Measurements from ENCODE around the gene MLF1. TPM values are rescaled to one million over a fixed set of nuclear protein-coding genes. Genes with fewer than 3 reads are reported as not detected.

The MLF1 gene
- total RNA-seq, 1 donor: 14.9 TPM

GRCh38 chr3:158625881-158626280 lies 54.9 kb downstream of the MLF1 start:
- TF ChIP-seq CTCF (IDR thresholded peaks at IDR 0.05; ENCODE audit: insufficient read depth, low read length): no peak
- no peak for DNase-seq (ENCODE audit: low read depth)
- no peak overlapping the region for H3K4me3 ChIP-seq (ENCODE audit: low read depth, low read length)

- no peak for TF ChIP-seq CTCF (IDR thresholded peaks at IDR 0.05; ENCODE audit: insufficient read depth, low read length)
- no peak overlapping the region for H3K4me3 ChIP-seq (ENCODE audit: low read depth, low read length)
- no peak for DNase-seq (ENCODE audit: low read depth)
Measured at GRCh38 chr3:158631981-158632380, 61.0 kb downstream of the MLF1 start.

GRCh38 chr3:158640646-158641045 lies 69.7 kb downstream of the MLF1 start:
- DNase-seq (ENCODE audit: low read depth): no peak
- no peak for TF ChIP-seq CTCF (IDR thresholded peaks at IDR 0.05; ENCODE audit: insufficient read depth, low read length)

GRCh38 chr3:158642005-158642404 lies 71.0 kb downstream of the MLF1 start:
- no peak overlapping the region for H3K4me3 ChIP-seq (ENCODE audit: low read depth, low read length)
- DNase-seq (ENCODE audit: low read depth): no peak

More at GRCh38 chr3:158640646-158641045, 69.7 kb downstream of the MLF1 start:
- H3K4me3 ChIP-seq (ENCODE audit: low read depth, low read length): no peak overlapping the region

GRCh38 chr3:158642474-158643210 lies 71.6 kb downstream of the MLF1 start:
- TF ChIP-seq CTCF (IDR thresholded peaks at IDR 0.05; ENCODE audit: insufficient read depth, low read length): no peak
- no peak for DNase-seq (ENCODE audit: low read depth)
- H3K4me3 ChIP-seq (ENCODE audit: low read depth, low read length): no peak overlapping the region

More at GRCh38 chr3:158642005-158642404, 71.0 kb downstream of the MLF1 start:
- TF ChIP-seq CTCF (IDR thresholded peaks at IDR 0.05; ENCODE audit: insufficient read depth, low read length): no peak

- peak within 1 kb of the TSS; percentile 100 for H3K4me3 ChIP-seq (ENCODE audit: low read depth, low read length)
- DNase-seq (ENCODE audit: low read depth): peak; percentile 95
- TF ChIP-seq CTCF (IDR thresholded peaks at IDR 0.05; ENCODE audit: insufficient read depth, low read length): peak; percentile 95
Measured at GRCh38 chr3:158644345-158644908, 73.4 kb downstream of the MLF1 start, which contains the start of gene GFM1. Gene GFM1, plus strand, starts transcription at chr3:158644527. Its CDS starts 108 bp downstream, at chr3:158644635.

Measured in fibroblast of the aortic adventitia (primary cell).